Chondrocyte (in vitro differentiated cells): Measurements from ENCODE around the gene FAM163B. TPM values are rescaled to one million over a fixed set of nuclear protein-coding genes. Genes with fewer than 3 reads are reported as not detected.

Source experiments
- DNase-seq: peaks from one replicate; pipeline ENCODE4 v3.0.0; 2021; ENCODE audit warnings: mixed read lengths, low spot score
- H3K27ac Mint-ChIP-seq: one replicate; pipeline ENCODE4 v1.8.0; 2021; ENCODE audit warnings: mild to moderate bottlenecking, moderate library complexity, mixed read lengths; ENCODE audit not compliant: unreplicated experiment
- H3K27me3 Mint-ChIP-seq: 2 replicates; pipeline ENCODE4 v1.8.0; 2021; ENCODE audit warnings: low read depth, mixed read lengths
- H3K36me3 Mint-ChIP-seq: 2 replicates; pipeline ENCODE4 v1.8.0; 2021; ENCODE audit warnings: low read depth, mixed read lengths
- H3K4me1 Mint-ChIP-seq: 2 replicates; pipeline ENCODE4 v1.8.0; 2021; ENCODE audit warnings: low read depth, mild to moderate bottlenecking, mixed read lengths
- H3K4me3 Mint-ChIP-seq: one replicate; pipeline ENCODE4 v1.8.0; 2021; ENCODE audit warnings: mild to moderate bottlenecking, moderate library complexity, mixed read lengths; ENCODE audit not compliant: unreplicated experiment
- H3K9me3 Mint-ChIP-seq: 2 replicates; pipeline ENCODE4 v1.8.0; 2021; ENCODE audit warnings: low read depth, mixed read lengths
- total RNA-seq: library from RNA; stranded (reverse); gene quantifications from 3 replicates; pipeline ENCODE4 v1.2.1, GENCODE V29; 2021
- TF ChIP-seq, protein P1 (sequence below): fragments of 200-600 bp; sonication (generic); IDR thresholded peaks from 2 replicates; pipeline ENCODE4 v1.5.0; 2021; ENCODE audit warnings: antibody characterized with exemption, mild to moderate bottlenecking, moderate library complexity

FAM163B gene
- total RNA-seq, 1 donor from 2014 or later, result not detected

DNA sequence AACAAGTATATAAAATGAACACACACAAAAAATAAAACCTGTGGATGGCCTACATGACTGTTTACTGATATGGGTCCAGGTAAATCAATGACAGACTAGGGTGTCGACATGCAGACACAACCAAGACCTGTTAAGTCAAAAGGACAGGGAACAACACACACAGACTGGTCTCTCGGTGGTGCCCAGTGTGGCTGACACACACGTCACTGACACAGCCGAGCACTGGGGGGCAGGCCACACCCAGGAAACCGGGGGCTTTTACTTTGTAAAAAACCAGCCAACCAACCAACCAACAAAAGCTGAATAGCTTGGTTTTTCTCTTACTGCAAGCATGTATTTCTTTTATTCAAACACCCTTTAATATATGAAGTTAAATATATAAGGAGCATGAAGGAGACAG, 5.0 kb downstream of the FAM163B start:
- Mint-ChIP-seq H3K4me3 (no peak overlapping the region), H3K27me3 (peaks cover 54% of the 10 kb centered on the region), H3K36me3 (no peaks in the 10 kb centered on the region), H3K27ac (no peak overlapping the region), H3K4me1 (no peaks in the 10 kb centered on the region), H3K9me3 (no peaks in the 10 kb centered on the region)
- TF ChIP-seq, protein P1, sequence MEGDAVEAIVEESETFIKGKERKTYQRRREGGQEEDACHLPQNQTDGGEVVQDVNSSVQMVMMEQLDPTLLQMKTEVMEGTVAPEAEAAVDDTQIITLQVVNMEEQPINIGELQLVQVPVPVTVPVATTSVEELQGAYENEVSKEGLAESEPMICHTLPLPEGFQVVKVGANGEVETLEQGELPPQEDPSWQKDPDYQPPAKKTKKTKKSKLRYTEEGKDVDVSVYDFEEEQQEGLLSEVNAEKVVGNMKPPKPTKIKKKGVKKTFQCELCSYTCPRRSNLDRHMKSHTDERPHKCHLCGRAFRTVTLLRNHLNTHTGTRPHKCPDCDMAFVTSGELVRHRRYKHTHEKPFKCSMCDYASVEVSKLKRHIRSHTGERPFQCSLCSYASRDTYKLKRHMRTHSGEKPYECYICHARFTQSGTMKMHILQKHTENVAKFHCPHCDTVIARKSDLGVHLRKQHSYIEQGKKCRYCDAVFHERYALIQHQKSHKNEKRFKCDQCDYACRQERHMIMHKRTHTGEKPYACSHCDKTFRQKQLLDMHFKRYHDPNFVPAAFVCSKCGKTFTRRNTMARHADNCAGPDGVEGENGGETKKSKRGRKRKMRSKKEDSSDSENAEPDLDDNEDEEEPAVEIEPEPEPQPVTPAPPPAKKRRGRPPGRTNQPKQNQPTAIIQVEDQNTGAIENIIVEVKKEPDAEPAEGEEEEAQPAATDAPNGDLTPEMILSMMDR, result no peak
- DNase-seq, result peak; percentile 41

DNA sequence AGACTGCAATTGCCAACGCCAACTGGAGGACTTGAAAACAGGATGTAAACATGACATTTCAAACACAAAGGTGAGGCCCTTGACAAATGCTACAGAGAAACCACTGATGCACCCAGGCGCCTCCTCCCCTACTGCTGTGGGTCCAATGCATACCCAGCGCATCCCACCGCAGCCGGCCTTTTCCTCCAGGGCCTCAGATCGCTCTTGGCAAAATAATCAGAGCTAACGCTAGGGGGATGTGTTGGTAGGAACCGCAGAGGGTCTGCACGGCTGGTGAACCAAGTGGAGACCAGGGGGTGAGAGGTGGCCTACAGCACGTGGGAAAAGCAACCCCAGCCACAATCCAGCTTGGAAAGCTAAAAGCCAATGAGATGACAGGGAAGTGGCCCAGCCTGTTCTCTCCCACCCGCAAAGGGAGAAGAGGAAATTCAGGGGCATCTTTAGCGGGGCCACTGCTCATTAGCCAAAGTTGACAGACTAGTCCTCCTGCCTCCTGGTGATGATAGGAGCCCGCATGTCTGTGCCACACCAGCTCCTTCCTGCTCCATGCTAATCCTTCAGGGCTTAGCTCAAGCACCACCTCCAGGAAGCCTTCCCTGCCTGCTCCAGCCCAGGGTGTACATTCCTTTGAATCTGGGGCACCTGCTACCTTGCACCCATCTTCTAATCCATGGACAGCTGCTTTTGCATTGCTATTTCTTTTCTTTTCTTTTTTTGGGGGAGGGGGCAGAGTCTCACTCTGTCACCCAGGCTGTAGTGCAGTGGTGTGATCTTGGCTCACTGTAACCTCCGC, 5.9 kb downstream of the FAM163B start:
- no peak overlapping the region for H3K27ac Mint-ChIP-seq
- peaks cover 53% of the 10 kb centered on the region for H3K27me3 Mint-ChIP-seq
- peak; percentile 44 for DNase-seq
- no peaks in the 10 kb centered on the region for H3K36me3 Mint-ChIP-seq
- H3K4me3 Mint-ChIP-seq, result no peak overlapping the region
- TF ChIP-seq, protein P1, result peak; percentile 5
- H3K4me1 Mint-ChIP-seq, result no peaks in the 10 kb centered on the region
- H3K9me3 Mint-ChIP-seq, result no peaks in the 10 kb centered on the region

DNA sequence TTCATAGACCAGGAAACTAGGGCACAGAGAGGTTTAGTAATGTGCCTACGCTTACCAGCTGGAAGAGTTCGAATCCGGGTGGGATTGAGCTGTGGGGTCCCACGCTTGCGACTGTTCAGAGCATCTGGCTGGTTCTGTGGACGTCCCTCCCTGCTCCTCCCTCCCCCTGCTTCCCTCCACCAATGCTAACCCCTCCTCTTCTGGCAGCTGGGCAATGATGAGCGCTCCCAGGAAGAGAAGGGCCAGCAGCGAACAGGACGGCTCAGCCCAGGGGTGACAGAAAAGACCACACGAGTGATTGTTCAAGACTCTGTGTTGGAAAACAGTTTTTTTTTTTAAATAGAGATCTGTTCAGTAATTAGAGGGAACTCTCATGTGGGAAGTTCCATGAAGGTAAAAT, 6.9 kb downstream of the FAM163B start:
- TF ChIP-seq, protein P1, result no peak
- peaks cover 45% of the 10 kb centered on the region for H3K27me3 Mint-ChIP-seq

DNA sequence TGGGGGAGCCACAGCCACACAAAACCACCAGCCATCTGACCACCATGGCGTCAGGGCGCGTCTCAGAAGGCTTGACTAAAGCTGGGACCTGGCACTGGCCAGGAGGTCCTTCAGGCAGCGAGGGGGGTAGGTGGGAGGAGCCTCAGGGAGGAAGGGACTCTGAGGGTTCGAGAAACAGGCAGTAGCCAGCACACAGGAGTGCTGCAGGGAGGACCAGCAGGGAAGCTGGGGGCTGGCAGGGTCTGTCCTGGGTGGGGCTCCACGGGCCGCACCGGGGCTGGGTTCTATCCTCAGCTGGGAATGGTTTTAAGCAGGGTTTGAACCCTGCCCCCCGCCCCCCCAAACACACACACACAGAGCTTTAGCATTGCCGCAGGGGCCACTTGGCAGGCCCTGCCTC, 7.4 kb downstream of the FAM163B start:
- peaks cover 7% of the 10 kb centered on the region for H3K36me3 Mint-ChIP-seq
- no peak overlapping the region for H3K4me3 Mint-ChIP-seq
- TF ChIP-seq, protein P1, result no peak
- no peaks in the 10 kb centered on the region for H3K4me1 Mint-ChIP-seq
- H3K27me3 Mint-ChIP-seq, result peaks cover 43% of the 10 kb centered on the region
- DNase-seq, result peak; percentile 52
- H3K9me3 Mint-ChIP-seq, result peaks cover 15% of the 10 kb centered on the region
- H3K27ac Mint-ChIP-seq, result no peak overlapping the region

More for the DNA sequence above, 6.9 kb downstream of the FAM163B start:
- Mint-ChIP-seq H3K36me3 (peaks cover 3% of the 10 kb centered on the region), H3K9me3 (peaks cover 9% of the 10 kb centered on the region), H3K4me3 (no peak overlapping the region), H3K27ac (no peak overlapping the region), H3K4me1 (no peaks in the 10 kb centered on the region)
- DNase-seq, result peak; percentile 35

DNA sequence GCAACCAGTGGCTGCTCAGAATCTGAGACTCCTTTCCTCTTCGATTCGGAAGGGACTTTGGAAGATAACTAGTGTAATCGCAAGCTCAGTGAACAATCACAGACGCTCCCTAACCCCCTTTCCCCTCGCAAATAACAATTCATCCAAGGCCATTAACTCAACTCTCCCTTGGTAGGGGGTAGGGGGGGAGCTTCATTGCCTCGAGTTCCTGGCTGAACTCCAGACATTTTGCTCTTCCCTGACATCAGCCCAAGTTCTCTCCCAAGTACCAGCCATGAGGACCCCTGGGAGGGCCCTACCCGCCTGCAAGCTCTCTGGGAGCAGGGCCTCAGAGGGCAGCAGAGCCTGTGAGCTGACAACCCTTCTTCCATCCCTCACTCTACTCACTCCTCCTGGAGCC, 8.4 kb downstream of the FAM163B start:
- no peak overlapping the region for H3K27ac Mint-ChIP-seq
- DNase-seq, result no peak
- no peaks in the 10 kb centered on the region for H3K4me1 Mint-ChIP-seq
- H3K9me3 Mint-ChIP-seq, result peaks cover 21% of the 10 kb centered on the region
- peaks cover 7% of the 10 kb centered on the region for H3K36me3 Mint-ChIP-seq
- TF ChIP-seq, protein P1, result no peak
- no peak overlapping the region for H3K4me3 Mint-ChIP-seq
- H3K27me3 Mint-ChIP-seq, result peaks cover 33% of the 10 kb centered on the region
